Measurements from ENCODE around the gene VSIG8. TPM values are rescaled to one million over a fixed set of nuclear protein-coding genes. Genes with fewer than 3 reads are reported as not detected.
"Not testable (repeated sequence)": the region's sequence is repeated elsewhere in the genome, so short reads cannot be mapped to it uniquely, and the experiment has no call there.

Gene VSIG8
- total RNA-seq, 1 experiment from 2014 or later = not detected

GRCh38 chr1:159906960-159907359 is 44.5 kb upstream of the VSIG8 start:
- Mint-ChIP-seq H3K27me3 (ENCODE audit: insufficient read depth, unreplicated experiment) (no peaks in the 10 kb centered on the region), H3K4me3 (ENCODE audit: unreplicated experiment) (peak overlapping the region; percentile 59), H3K4me1 (ENCODE audit: low read depth, unreplicated experiment) (peaks cover 47% of the 10 kb centered on the region), H3K27ac (ENCODE audit: unreplicated experiment) (peak overlapping the region; percentile 74), H3K36me3 (ENCODE audit: insufficient read depth, unreplicated experiment) (peaks cover 25% of the 10 kb centered on the region), H3K9me3 (ENCODE audit: unreplicated experiment) (peaks cover 7% of the 10 kb centered on the region)
- no peaks in the 10 kb centered on the region for H3K36me3 ChIP-seq (ENCODE audit: control insufficient read depth, insufficient read depth, low read length)
- TF ChIP-seq CTCF (IDR thresholded peaks at IDR 0.05; ENCODE audit: insufficient read depth in 1 of 2, low read depth in 1 of 2, low read length in 1 of 2, severe bottlenecking in 1 of 2, unreplicated experiment in 1 of 2) = no peak
- POLR2A ChIA-PET = no interaction called here
- DNase-seq = peak; percentile 78 to 83
- BruUV-seq (replicated peaks) = no TSS peak
- H3K27me3 ChIP-seq (replicated peaks; ENCODE audit: control insufficient read depth, insufficient read depth, low read length) = no peaks in the 10 kb centered on the region
- H3K4me1 ChIP-seq = peaks cover 81% of the 10 kb centered on the region
- no peak overlapping the region for H3K4me3 ChIP-seq (ENCODE audit: low read depth, low read length)
- intact Hi-C loops (cut with micrococcal nuclease; ENCODE audit: unreplicated experiment) = loop anchor here (1.0 to 5.0 kb wide), 3 partner anchors 9 to 55 kb away; no protein-coding TSS in a partner anchor
- peaks cover 5% of the 10 kb centered on the region; the same call in 1 of the 2 replicates for H3K9me3 ChIP-seq
- CTCF ChIA-PET = interaction anchor here (1.6 kb wide), 1 partner anchor 14 kb away, joined by 5 read pairs; no protein-coding TSS in a partner anchor

GRCh38 chr1:159904036-159904435 is 41.6 kb upstream of the VSIG8 start:
- H3K9me3 ChIP-seq; BruUV-seq (replicated peaks); H3K4me3 ChIP-seq (ENCODE audit: low read depth, low read length); H3K4me3 Mint-ChIP-seq (ENCODE audit: unreplicated experiment); H3K27me3 ChIP-seq (replicated peaks; ENCODE audit: control insufficient read depth, insufficient read depth, low read length); CTCF ChIA-PET; DNase-seq; H3K36me3 ChIP-seq (ENCODE audit: control insufficient read depth, insufficient read depth, low read length); H3K27ac Mint-ChIP-seq (ENCODE audit: unreplicated experiment); H3K27me3 Mint-ChIP-seq (ENCODE audit: insufficient read depth, unreplicated experiment); intact Hi-C loops (cut with micrococcal nuclease; ENCODE audit: unreplicated experiment); POLR2A ChIA-PET; H3K9me3 Mint-ChIP-seq (ENCODE audit: unreplicated experiment): not testable (repeated sequence)
- H3K4me1 ChIP-seq = peaks cover 78% of the 10 kb centered on the region
- Mint-ChIP-seq H3K36me3 (ENCODE audit: insufficient read depth, unreplicated experiment) (peaks cover 40% of the 10 kb centered on the region), H3K4me1 (ENCODE audit: low read depth, unreplicated experiment) (peaks cover 57% of the 10 kb centered on the region)

- no peaks in the 10 kb centered on the region for H3K27me3 Mint-ChIP-seq (ENCODE audit: insufficient read depth, unreplicated experiment)
- intact Hi-C loops (cut with micrococcal nuclease; ENCODE audit: unreplicated experiment) = no loop called here
- POLR2A ChIA-PET = no interaction called here
Observed at GRCh38 chr1:159902541-159902940, 40.1 kb upstream of the VSIG8 start.

More at GRCh38 chr1:159902541-159902940, 40.1 kb upstream of the VSIG8 start:
- Mint-ChIP-seq H3K27ac (ENCODE audit: unreplicated experiment) (no peak overlapping the region), H3K9me3 (ENCODE audit: unreplicated experiment) (peaks cover 7% of the 10 kb centered on the region), H3K4me1 (ENCODE audit: low read depth, unreplicated experiment) (peaks cover 49% of the 10 kb centered on the region), H3K36me3 (ENCODE audit: insufficient read depth, unreplicated experiment) (peaks cover 40% of the 10 kb centered on the region), H3K4me3 (ENCODE audit: unreplicated experiment) (no peak overlapping the region)
- Histone ChIP-seq H3K4me1 (peaks cover 69% of the 10 kb centered on the region), H3K27me3 (replicated peaks; ENCODE audit: control insufficient read depth, insufficient read depth, low read length) (no peaks in the 10 kb centered on the region), H3K4me3 (ENCODE audit: low read depth, low read length) (no peak overlapping the region), H3K36me3 (ENCODE audit: control insufficient read depth, insufficient read depth, low read length) (no peaks in the 10 kb centered on the region), H3K9me3 (peaks cover 5% of the 10 kb centered on the region; the same call in 1 of the 2 replicates)
- no peak for TF ChIP-seq CTCF (IDR thresholded peaks at IDR 0.05; ENCODE audit: insufficient read depth in 1 of 2, low read depth in 1 of 2, low read length in 1 of 2, severe bottlenecking in 1 of 2, unreplicated experiment in 1 of 2)
- BruUV-seq (replicated peaks) = no TSS peak
- CTCF ChIA-PET = no interaction called here
- DNase-seq = no peak

Measured in Caco-2 (cell line).